GM20431 (cell line): ENCODE measurements around the gene ASCL3.
"Not testable (repeated sequence)": the region's sequence is repeated elsewhere in the genome, so short reads cannot be mapped to it uniquely, and the experiment has no call there.

Experiments used
- in situ Hi-C: fragments of 300-500 bp; cut with MseI, MboI; formaldehyde crosslinking; loops from one replicate; pipeline ENCODE4 v1.15.0; 2020; ENCODE audit warnings: low sequenced_read_pairs; ENCODE audit not compliant: unreplicated experiment

ASCL3 gene, protein sequence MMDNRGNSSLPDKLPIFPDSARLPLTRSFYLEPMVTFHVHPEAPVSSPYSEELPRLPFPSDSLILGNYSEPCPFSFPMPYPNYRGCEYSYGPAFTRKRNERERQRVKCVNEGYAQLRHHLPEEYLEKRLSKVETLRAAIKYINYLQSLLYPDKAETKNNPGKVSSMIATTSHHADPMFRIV

DNA sequence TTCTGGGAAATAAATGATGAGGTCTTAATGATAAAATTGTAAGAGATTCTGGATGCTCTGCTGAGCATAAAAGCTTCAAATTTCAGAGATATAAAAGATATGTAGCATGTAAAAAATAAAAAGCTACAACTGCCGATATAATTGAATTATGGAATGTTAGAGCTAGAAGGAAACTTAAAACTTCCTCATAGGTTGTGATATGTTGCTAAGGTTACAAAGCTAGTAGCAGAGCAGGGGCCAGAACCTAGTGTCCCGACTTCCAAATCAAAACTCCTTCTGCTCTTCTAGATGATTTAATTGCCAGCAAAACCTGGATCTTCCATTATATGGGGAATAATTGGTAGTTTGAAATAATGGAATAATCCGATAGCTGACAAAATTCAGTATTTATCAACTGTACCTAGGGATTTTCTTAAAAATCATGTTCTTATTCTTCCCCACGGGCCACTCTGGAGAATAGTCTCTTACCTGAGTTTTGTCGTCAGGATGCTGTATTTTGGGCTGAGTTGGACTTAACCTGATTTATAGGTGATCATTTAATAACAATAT is at the start of gene ASCL3:
Gene ASCL3 (minus strand): TSS at position 499 of the 549 bp plus-strand sequence. CDS start 4,855 bp downstream, outside the sequence.
- in situ Hi-C loops: no loop called here

DNA sequence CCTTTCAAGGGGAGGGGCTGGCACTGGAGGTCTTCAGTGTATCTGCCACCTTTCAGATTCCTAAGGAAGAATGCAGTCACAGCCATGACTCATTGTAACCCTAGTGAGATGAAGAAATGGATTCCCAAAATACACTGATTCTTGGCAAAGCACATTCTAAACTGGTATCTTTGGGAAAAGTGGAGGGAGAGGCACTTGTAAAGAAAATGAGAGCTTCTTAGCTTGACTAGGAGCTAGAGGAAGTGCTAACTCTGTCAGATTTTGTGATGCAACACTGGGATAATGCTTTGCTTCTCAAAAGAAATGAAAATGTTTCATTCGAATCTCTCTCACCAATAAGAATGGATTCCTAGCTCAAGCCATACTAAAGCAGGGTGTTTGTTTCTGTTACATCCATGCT is 46.6 kb upstream of the ASCL3 start:
- in situ Hi-C loops: no loop called here

DNA sequence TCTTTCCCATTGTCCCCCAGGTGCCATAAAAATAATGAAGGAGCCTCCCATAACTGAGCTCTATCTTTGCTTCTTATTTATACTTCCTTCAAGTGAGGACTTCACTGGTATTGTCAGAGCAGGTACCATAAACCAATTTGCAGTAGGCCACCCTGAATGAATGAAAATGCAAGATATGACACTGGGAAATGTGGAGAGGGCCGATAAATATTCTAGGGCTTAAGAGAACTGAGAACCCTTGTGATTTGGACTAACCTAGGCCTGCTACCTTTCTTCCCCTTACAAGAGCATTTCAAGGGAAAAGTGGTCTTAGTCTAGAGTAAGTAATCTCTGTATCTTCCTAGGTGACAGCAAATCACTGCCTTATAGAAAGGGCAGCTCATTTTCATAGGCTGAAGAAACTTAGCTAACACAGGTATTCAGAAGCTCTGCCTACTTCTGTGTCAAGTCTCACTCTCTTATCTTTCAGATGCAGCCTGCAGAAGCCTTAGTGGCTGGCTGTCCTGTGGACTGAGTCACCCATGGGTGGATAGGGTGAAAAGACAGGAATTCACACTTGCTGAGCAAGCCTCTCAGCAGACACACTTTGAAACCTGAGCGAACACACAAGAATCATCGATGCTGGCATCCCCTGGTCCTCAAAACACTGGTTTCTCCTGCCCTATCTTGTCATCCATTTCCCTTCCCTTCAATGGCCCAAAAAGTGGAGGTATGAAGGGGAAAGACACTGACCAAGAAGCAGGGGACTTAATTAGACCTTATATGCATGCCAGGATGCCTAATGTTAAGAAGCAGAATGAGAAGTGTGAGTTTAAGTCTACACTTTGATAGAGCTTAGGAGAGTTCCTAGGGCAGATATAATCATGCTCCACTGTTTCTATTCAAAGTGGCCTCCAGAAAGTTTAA is 45.8 kb upstream of the ASCL3 start:
- in situ Hi-C loops: no loop called here

DNA sequence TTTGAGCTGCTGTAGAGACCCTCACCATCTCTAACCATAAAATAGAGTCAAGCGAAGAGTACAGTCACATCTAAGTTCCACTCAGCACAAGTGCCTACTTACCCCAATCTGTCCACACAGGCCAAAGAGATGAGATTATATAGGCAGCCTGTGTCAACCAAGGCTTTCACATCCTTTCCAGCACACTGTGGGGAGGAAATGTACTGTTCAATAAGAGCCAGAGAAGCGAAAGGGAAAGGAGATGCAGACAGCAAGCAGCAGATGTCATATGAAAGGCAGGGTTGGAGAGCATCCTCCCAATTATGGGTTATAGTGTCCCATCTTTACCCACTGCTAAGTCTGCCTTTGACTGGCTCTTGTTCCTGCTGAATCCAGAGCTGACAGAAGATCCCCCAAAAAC is 44.6 kb upstream of the ASCL3 start:
- in situ Hi-C loops: no loop called here

DNA sequence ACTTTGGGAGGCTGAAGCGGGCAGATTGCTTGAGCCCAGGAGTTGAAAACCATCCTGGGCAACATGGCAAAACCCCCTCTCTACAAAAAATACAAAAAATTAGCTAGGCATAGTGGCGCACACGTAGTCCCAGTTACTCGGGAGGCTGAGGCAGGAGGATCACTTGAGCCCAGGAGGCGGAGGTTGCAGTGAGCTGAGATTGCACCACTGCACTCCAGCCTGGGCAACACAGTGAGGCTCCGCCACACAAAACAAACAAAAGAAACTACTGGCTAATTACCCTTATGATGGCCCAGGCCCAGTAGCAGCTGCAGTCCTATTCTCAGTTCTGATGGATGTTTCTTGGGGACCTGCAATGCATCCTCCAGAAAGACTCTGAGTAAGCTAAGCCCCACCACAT is 44.0 kb upstream of the ASCL3 start:
- in situ Hi-C loops: not testable (repeated sequence)

DNA sequence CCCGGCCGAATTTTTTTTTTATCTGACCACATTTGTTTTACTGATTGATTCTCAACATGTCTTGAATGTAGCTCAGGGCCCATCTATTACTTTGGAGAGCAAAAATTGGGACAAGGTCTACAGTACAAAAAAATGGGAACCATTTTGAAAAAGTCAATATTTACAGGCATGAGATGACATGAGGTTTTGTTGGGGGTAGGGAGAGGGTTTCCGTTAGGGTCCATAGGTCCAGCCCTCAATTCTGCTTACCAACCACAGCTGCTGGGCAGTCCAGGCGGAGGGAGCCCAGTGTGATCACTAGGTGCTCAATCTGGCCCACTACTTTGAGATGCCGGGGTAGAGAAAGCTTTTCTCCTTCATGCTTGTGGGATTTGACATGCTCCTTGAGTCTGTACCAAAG is 42.6 kb upstream of the ASCL3 start:
- in situ Hi-C loops: no loop called here

DNA sequence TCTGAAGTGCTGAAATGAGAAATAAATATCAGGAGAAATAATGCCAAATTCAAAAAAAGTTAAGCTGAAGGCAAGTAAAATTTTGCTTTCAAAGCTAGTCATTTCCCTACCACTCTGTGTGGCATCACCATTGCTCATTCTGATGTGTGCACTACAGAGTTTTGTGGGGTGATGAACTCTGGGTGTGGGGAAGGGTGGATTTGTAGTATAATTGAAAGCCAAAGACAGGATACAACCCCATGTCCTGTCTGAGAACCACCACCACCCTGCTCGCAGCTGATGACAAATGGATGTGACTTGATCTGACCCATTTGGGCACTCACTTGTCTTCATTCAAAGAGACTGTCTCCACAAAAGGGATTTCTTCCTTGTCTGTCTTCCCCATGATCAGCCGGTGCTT is 40.7 kb upstream of the ASCL3 start:
- in situ Hi-C loops: no loop called here

DNA sequence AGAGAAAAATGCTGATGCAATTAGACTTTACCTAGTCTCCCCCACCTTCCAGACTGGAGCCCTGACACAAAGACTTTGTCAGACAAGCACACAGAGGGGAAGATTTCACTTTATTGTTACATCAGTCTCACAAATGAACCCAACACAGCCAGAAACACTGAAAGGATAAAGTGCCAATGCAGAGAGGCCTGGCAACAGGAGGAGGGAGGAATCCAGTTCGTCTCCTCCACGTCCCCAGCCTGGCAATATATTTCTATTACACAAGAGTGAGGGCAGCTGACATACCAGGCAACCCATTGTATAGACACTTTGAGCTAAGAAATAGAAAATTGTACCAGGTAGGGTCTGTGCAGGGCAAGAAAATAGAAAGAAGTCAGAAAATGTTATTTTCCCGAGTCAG is 37.7 kb upstream of the ASCL3 start:
- in situ Hi-C loops: no loop called here

DNA sequence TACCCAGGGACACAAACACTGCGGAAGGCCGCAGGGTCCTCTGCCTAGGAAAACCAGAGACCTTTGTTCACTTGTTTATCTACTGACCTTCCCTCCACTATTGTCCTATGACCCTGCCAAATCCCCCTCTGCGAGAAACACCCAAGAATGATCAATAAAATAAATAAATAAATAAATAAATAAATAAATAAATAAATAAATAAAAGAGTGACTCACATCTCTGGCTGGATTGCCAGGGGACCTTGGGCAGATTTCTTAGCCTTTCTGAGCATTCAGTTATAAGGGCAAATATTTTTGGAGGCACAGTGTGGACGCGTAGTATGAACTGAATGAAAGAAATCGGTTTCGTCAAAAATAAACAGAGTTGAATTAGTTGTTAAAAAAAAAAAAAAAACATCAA is 36.5 kb upstream of the ASCL3 start:
- in situ Hi-C loops: not testable (repeated sequence)

DNA sequence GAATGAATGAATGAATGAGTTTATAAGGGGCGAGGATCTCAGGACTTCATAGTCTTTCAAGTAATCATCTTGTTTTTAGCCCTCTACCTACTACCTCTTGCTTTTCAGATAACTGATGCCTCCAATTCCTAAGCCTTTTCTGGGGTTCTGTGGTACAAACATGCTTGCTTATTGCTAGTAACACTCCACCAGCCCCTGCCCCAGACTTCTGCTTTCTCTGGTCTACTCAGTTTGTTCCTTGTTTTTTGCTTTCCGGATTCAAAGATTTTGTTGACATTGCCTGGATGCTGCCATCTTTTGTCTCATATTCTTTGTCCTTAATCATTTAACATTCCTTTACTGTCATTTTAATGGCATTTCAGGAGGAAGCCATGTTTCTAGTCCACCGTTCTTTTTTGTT is 30.3 kb upstream of the ASCL3 start:
- in situ Hi-C loops: no loop called here

DNA sequence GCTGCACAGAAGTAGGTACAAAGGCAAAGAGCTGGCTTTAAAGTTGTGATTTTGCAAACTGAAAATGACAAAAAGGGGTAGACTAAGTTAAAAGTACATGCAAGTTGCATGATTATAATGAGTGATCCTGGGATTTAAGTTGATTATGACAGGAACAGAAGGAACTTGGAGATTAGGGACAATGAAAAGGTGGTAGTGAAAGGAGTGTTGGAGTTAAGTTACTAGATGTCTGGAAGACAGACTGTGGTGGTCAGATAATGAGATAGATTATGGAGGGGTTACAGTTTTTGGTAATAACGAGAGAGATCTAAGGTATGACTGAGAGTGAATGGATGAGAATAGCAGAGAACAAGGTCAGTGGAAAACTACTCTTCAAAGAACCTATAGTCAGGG is 29.1 kb upstream of the ASCL3 start:
- in situ Hi-C loops: no loop called here

DNA sequence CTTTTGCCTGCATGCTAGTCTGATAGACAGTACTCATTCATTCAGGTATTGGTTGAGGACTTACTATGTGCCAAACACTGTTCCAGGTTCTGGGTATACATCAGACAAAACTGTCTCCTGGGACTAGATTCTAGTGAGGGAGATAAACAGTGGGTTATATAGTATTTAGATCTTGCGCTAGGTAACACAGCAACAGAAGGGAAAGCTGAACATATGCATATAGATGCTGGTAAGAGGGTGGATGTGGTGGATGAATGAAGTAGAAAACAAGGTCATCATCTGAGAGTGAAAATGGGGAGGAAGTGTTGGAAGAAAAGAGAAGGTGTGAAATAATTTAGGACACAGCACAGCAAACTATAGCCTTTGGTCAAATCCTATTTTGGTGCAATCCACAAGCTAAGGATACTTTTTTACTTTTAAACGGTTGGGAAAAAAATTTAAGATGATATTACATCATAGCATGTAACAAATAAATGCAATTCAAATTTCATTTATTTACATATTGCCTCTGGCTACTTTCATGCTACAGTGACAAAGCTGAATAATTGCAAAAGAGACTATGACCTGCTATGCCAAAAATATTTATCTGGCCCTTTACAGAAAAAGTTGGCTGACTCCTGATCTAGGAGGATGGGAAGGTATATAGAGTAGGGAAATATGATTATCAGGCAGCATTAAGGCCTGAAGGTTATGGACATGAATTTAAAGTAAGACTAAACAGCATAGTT is 28.5 kb upstream of the ASCL3 start:
- in situ Hi-C loops: no loop called here

DNA sequence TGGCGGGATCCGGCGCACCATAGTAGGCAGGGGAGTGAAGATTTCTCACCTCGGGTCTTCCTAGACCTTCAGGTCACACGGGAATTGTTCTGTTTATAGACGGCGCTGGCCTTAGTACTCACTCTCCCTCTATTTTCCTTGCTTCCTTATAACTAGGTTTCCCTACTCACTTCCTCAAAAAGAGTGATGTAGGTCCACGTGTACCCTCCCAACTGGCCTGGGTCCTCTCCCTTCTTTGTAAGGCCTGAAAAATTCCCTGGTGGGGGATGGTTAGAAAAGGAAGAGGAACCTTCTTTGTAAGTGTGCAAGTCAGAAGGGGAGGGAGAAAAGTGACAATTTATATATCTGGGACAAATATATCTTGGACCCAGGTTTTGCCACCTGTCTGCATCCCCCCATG is 24.4 kb upstream of the ASCL3 start:
- in situ Hi-C loops: no loop called here

DNA sequence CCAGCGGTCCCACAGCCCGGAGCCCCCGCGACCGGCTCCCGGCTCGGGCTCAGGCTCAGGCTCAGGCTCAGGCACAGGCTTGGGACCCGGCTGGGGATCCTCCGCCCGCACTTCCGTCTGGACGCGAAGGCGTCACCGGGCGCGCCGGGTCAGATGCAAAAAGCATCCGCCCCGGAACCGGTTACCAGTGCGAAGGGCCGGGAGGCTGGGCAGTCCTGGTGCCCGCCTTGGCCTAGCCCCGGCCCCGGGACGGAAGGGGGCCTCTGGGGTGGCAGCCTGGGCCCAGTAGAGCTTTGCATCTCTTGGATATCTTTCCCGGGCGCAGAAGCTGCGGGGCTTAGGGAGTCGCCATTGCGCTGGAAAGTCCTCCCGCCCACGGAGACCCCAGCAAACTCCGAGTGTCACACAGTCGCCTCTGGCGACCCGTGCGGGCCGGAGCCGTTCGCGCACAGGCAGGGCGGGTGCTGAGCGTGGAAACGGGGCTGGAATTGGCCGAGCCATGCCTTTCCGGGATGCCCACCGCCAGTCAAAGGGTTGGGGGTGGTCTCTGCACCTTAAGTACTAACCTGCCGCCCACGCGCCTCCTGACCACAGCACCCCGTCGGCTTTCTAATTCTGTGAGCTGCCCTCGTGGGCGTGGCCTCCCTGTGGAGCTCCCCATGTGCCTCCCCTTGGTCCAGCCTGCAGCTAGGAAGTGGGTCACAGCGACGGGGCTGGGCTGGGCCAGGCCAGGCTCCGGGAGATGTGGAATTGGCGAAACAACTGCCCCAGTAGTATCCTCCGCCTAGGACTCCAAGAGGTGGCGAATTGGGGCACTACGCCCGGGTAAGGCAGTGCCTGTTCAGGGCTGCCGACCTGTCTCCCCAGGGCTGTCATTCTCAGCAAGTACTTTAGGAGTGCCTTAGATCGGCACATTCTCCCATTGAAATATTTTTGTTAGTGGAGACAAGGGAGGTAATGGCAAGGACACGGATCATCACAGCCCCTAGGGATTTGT is 21.8 kb upstream of the ASCL3 start, which contains the start of gene TMEM9B:
Gene TMEM9B (minus strand): TSS at position 119 of the 997 bp plus-strand sequence. CDS start 129 bp downstream, outside the sequence.
- in situ Hi-C loops: no loop called here

DNA sequence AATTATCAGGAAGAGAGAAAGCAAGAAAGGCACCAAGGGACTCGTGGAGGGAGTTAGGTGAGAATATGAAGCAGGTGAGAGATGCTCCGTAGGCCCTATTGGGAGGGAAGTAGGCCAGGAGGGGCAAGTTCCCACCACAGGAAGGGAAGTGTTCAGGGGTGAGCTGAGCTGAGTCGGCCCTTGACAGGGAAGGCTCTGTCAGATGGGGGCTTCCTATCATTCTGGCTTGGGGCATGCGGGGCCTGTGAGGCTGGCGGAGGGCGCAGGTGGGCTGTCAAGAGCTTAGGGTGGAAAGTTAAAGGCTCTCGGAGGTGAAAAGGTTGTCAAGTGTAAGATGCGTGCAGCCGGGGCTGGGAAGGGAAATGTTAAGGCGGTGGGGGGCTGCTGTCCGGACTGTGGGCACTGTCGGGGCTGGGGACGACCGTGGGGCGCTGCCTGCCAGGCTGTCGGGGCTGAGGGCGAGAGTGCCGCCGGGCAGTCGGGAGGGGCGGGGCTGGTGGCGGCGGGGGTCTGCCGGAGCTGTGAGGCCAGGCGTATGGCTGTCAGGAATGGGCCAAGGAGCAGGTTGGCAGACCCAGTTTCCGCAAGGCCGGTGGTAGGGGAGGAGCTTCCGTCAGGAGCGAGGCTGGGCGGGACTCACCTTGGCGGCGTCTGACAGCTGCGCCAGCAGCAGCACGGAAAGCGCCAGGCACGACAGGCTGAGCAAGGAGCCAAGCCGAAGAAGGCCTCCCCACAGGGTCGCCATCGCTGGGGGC is 20.9 kb upstream of the ASCL3 start:
- in situ Hi-C loops: no loop called here

DNA sequence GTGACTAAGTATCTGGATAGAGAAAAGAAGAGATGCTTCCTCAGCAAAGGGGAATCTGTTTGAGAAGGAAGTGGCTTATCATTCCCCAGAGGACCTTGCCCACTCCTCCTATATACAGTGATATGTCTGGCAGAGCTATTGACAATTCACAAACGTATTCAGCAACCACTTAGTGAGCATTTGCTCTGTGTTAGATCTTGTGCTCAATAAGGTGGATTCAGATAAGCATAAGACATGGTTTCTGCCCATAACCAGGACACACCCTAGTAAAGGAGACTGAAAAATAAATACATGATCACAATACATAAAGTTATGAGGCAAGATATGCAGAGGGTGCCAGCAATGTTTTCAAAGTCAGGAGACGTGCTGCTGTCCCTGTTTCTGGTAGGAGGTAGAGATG is 20.0 kb upstream of the ASCL3 start:
- in situ Hi-C loops: no loop called here

DNA sequence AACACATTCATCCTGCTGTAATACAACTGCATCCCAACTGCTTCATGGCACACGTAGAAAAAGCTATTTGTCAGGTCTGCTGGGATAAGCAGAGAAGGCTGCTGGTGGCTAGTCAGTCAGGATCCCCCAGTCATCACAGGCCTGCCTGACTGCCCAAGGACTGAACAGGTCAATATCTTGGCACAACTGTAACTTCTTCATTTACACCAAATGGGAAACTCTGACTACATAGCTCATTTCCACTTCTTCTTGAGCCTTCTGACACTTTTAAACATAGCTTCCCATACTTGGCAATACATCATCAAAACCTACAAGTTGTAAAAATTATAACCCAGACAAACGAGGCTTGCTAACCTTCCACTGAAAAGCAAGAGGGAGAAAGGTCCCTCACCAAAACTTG is 18.6 kb upstream of the ASCL3 start:
- in situ Hi-C loops: no loop called here

DNA sequence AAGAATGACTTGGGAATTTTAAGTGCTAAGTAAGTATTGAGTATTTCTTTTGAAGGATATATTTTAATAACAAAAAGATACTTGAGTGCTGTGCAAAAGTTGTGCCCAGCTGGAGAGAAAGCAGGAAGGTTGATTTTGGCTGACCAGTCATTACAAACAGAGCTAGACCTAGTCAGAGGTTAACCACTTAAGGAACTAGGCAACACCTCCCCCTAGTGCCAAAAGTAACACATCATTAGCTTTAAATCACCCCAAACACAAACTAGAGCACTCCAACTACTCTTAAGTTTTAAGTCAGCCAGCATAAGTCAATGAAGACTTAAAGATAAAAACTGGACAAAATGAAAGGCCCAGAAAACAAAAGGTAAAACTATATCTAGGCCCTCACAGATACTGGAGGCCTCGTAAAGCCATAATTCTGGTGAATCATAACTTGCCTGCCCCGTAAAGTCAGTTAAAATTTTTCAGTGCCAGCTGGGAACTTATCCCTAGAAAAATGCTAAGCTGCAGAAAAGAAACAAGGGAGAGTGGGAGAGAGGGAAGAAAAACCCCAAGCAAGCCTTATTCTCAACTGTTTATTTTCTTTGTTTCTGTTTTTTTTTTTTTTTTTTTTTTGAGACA is 16.8 kb upstream of the ASCL3 start:
- in situ Hi-C loops: no loop called here
